NCI-H1092 (cell line): ENCODE results near the gene EMC1.
"Not testable (repeated sequence)": the region's sequence is repeated elsewhere in the genome, so short reads cannot be mapped to it uniquely, and the experiment has no call there.

Experiments used
- DNase-seq: peaks from one replicate; lab custom pipeline; 2025; lab: John Stamatoyannopoulos, UW

Gene EMC1

DNA sequence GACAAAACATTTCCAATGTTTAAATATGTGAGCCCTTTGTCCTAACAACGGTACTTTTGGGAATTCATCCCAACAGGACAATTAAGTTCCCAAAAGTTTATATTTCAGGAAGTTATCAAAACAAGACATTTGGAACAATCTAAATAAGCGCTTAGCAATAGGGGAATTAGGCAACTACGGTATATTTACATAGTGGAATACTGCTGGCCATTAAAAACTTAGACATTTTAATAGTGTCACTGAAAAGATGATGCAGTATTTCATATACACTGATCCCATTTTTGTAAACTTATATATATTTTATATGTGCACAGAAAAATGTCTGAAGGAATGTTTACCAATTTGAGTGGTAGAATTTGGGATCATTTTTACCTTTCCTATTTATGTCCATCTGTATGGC lies 62.1 kb downstream of the EMC1 start:
- no peak for DNase-seq

DNA sequence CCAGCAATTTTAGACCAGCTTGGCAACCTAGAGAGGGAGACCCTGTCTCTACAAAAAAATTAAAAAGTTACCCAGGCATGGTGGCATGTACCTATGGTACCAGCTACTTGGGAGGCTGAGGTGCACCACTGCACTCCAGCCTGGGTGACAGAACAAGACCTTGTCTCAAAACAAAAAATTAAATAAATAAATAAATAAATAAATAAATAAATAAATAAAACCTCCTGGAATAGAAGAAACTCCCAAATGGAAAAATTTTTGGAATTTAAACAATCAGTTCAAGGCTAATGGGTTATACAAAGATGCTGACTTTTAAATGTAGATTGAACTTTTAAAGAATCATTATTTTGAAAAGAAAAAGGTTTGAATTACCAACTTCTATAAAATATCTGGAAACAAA lies 63.5 kb downstream of the EMC1 start:
- no peak for DNase-seq

DNA sequence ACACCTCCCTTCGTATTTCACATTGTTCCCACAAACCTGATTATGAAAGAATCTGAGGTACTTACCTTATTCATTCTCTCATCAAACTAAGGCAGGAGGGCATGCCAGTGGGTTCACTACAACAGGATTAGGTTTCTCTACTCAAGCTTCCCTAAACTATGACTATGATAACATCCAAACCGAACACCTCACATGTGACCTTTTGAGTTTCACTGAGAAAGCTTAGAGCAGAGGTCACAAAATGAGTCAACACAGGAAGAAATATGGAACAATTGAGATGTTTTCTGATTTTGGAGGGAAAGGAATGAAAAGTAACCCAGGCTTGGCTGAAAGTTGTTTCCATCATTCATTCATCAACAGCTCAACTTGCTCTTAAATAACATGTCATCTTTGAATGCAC lies 65.3 kb downstream of the EMC1 start:
- DNase-seq: no peak

DNA sequence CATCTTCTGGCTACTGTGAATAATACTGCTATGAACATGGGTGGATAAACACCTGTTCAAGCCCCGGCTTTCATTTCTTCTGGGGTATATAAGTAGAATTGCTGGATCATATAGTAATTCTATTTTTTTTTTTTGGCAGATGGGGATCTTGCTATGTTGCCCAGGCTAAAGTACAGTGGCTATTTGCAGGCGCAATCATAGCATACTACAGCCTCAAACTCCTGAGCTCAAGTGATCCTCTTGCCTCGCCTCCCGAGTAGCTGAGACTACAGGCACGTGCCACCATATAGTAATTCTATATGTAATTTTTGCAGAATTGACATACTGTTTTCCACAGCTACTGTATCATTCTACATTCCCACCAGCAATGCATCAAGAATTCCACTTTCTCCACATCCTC lies 69.1 kb downstream of the EMC1 start:
- no peak for DNase-seq

- DNase-seq: not testable (repeated sequence)
These were observed 71.1 kb downstream of the EMC1 start for GRCh38 chr1:19180265-19180657.

GRCh38 chr1:19179597-19180264 lies 71.6 kb downstream of the EMC1 start:
- DNase-seq: no peak

DNA sequence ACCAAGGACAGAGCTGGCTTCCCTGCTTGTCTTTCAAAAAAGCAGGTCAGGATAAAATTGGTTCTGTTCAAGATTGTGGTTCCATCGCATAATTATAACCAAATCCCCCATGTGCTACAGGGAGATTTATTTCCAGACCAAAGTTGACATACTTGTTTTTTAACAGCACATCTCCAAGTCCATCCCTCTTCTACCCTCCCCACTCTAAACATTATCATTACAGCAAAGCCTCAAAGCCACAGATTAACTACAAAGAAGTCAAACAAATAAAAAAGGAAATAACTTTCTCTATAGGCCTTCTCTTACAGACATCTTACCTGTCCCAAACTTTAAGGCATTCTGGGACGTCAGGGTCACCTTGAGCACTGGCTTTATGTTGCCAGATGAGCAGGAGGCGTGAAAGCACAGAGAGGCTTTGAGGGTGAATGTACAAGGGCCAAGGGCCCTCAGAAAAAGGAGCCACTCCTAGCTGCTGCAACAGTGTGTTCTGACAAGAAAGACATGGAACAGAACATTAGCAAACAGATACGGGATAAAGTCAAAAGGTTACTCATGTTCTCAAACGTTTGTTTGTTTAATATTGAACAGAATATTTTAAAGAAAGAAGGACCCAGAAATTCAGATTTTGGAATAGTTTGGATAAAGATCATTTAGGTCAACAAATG lies 72.5 kb downstream of the EMC1 start:
- no peak for DNase-seq

GRCh38 chr1:19177811-19178210 lies 73.5 kb downstream of the EMC1 start:
- DNase-seq: no peak

DNA sequence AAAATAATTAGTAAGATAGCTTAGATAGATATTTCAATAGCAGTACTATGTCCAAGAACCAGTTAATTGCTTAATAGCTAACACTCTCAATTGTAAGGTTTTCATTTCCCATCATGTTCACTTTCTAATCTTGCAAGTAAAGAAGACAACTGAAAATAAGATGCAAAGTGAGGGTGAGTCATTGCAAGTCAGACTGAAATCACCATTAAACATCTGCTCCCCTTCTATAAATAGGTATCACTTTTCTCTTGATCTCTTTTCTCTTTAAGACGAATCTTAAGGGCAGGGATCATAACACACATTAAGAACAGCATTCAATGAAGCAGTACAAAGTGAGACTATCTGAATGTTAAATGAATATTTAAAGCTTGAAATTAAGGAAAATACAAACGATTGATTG lies 81.7 kb downstream of the EMC1 start:
- no peak for DNase-seq

GRCh38 chr1:19167140-19167539 lies 84.2 kb downstream of the EMC1 start:
- DNase-seq: no peak

DNA sequence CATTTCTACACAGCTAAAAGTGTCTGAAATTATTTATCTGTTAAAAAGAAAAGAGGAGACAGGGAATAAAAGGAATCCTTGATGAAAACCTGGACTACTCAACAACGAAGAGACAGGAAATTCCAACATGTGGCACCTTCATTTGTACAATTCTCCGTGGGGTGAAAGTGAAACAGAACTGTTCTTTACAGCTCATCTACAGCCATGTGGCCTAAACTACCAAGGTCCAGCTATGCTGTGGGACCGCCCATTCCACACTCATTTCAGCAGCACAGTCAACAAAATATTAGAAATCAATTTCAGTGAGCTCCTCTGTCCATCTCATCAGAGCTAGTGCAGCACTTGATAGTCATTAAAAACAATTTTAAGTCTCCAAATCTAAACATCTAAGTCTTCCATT lies 85.3 kb downstream of the EMC1 start:
- no peak for DNase-seq
